ENCODE measurements around the gene NLK. TPM values are rescaled to one million over a fixed set of nuclear protein-coding genes. Genes with fewer than 3 reads are reported as not detected.

Gene NLK
- total RNA-seq, 1 experiment from 2014 or later: 14.9 TPM

DNA sequence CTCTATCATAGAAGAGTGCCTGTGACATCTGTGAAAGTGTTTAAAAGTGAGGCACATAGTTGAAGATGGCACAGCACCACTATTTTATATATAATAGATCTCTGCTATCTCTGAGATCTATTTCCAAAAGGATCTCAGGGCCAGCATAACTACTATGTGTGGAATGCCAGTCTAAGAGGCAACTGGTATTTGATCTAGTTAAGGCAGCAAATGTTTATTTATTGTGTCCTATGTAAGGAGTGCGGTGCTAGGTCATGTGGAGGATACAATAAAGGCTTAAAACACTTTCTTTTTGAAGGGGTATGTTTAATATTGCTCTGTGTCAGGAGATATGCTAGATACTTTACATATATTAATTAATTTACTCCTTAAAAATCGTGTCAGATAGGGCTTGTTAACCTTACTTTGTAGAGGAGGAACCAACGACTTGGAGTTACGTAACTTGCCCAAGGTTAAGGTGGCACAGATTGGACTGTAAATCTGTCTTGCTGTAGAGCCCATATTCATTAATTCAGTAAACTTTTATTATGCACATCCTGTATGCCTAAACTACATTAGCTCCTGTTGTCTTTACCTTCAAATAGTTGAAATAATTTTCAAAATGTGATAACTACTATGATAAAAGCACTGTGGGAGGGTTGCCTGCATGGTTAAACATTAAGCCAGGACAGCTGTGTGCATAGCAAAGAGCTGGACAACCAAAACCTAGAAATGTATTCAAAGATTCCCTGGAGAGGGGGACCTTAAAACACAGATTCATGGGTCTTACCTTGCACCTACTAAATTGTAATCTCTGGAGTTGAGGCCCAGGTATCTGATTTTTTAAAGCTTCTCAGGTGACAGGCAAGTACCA is 83.3 kb downstream of the NLK start:
- H4K20me1 ChIP-seq (ENCODE audit: low read length): no peaks in the 10 kb centered on the region
- no peak overlapping the region for H2AFZ ChIP-seq (ENCODE audit: low read length)
- H3K9me3 ChIP-seq (ENCODE audit: low read length): no peaks in the 10 kb centered on the region
- no peaks in the 10 kb centered on the region for H3K4me1 ChIP-seq (ENCODE audit: insufficient read depth, low read length)
- no peaks in the 10 kb centered on the region for H3K27me3 ChIP-seq (ENCODE audit: low read length)
- TF ChIP-seq EZH2 (IDR thresholded peaks at IDR 0.05; ENCODE audit: low read length, unreplicated experiment) (no peak), EZH2phosphoT487 (IDR thresholded peaks at IDR 0.05; ENCODE audit: borderline replicate concordance, low read length) (no peak)
- TF ChIP-seq, protein P1, sequence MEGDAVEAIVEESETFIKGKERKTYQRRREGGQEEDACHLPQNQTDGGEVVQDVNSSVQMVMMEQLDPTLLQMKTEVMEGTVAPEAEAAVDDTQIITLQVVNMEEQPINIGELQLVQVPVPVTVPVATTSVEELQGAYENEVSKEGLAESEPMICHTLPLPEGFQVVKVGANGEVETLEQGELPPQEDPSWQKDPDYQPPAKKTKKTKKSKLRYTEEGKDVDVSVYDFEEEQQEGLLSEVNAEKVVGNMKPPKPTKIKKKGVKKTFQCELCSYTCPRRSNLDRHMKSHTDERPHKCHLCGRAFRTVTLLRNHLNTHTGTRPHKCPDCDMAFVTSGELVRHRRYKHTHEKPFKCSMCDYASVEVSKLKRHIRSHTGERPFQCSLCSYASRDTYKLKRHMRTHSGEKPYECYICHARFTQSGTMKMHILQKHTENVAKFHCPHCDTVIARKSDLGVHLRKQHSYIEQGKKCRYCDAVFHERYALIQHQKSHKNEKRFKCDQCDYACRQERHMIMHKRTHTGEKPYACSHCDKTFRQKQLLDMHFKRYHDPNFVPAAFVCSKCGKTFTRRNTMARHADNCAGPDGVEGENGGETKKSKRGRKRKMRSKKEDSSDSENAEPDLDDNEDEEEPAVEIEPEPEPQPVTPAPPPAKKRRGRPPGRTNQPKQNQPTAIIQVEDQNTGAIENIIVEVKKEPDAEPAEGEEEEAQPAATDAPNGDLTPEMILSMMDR (conservative IDR thresholded peaks at IDR 0.05; ENCODE audit: low read depth, low read length): no peak
- intact Hi-C loops (cut with micrococcal nuclease): no loop called here
- no peak overlapping the region for H3K9ac ChIP-seq (ENCODE audit: low read length)
- H3K9me2 ChIP-seq (replicated peaks; ENCODE audit: low read length): no peaks in the 10 kb centered on the region
- no peaks in the 10 kb centered on the region for H3K36me3 ChIP-seq (ENCODE audit: low read depth, low read length)
- no peak for ATAC-seq
- BruUV-seq (replicated peaks): no TSS peak
- ChIA-PET POLR2A (ENCODE audit: unreplicated experiment) (no interaction called here), CTCF (no interaction called here)
- H3K79me2 ChIP-seq (ENCODE audit: low read length): no peaks in the 10 kb centered on the region
- H3K27ac ChIP-seq (ENCODE audit: low read length): no peak overlapping the region
- H3F3A ChIP-seq (ENCODE audit: low read length, unreplicated experiment): no peaks in the 10 kb centered on the region
- no peak overlapping the region for H3K4me2 ChIP-seq (ENCODE audit: low read length)
- no peak overlapping the region for H3K4me3 ChIP-seq (ENCODE audit: low read length)
- no peak for DNase-seq

DNA sequence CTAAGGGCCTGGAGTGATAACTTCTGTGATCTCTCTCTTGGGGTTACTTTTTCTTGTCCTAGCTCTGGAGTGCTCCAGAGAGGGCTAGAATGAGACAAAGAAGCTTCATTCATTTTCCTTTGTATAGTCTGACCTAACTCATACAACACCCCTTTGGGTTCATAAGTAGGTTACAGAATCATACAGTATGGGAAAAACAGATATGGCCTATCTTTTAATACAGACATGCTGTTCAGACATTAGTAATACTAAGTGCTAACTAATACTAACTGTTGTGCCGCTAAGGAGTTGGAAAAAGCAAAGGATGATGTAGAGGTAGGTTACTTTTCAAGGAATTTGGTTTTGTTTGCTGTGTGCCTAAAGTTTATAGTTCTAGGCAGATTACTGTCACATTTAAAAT is 84.7 kb downstream of the NLK start:
- Histone ChIP-seq H3K4me2 (ENCODE audit: low read length) (no peak overlapping the region), H3K4me1 (ENCODE audit: insufficient read depth, low read length) (no peaks in the 10 kb centered on the region), H3K9me3 (ENCODE audit: low read length) (no peaks in the 10 kb centered on the region), H3K9ac (ENCODE audit: low read length) (no peak overlapping the region), H3K9me2 (replicated peaks; ENCODE audit: low read length) (no peaks in the 10 kb centered on the region), H3F3A (ENCODE audit: low read length, unreplicated experiment) (no peaks in the 10 kb centered on the region), H3K79me2 (ENCODE audit: low read length) (no peaks in the 10 kb centered on the region), H3K36me3 (ENCODE audit: low read depth, low read length) (no peaks in the 10 kb centered on the region), H3K27ac (ENCODE audit: low read length) (no peak overlapping the region), H2AFZ (ENCODE audit: low read length) (no peak overlapping the region), H4K20me1 (ENCODE audit: low read length) (no peaks in the 10 kb centered on the region), H3K4me3 (ENCODE audit: low read length) (no peak overlapping the region), H3K27me3 (ENCODE audit: low read length) (no peaks in the 10 kb centered on the region)
- BruUV-seq (replicated peaks): no TSS peak
- no peak for TF ChIP-seq EZH2 (IDR thresholded peaks at IDR 0.05; ENCODE audit: low read length, unreplicated experiment)
- TF ChIP-seq EZH2phosphoT487 (IDR thresholded peaks at IDR 0.05; ENCODE audit: borderline replicate concordance, low read length): no peak
- TF ChIP-seq, protein P1 (conservative IDR thresholded peaks at IDR 0.05; ENCODE audit: low read depth, low read length): no peak
- intact Hi-C loops (cut with micrococcal nuclease): no loop called here
- no peak for ATAC-seq
- POLR2A ChIA-PET (ENCODE audit: unreplicated experiment): no interaction called here
- CTCF ChIA-PET: no interaction called here
- no peak for DNase-seq

DNA sequence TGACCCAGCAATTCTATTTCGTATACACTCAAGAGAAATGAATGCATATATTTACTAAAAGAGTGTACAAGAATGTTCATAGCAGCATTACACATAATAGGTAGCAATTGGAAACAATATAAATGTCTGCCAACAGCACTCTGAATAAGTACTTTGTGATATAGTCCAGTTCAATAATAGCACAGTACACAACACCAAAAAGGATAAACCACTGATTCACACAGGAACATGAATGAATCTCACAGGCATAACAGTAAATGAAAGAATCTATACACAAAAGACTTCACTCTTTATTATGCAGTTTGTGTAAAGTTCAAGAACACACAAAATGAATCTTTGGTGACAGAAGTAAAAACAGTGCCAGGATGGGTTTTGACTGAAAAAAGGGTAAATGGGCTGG is 86.3 kb downstream of the NLK start:
- Histone ChIP-seq H4K20me1 (ENCODE audit: low read length) (no peaks in the 10 kb centered on the region), H3K27me3 (ENCODE audit: low read length) (no peaks in the 10 kb centered on the region), H2AFZ (ENCODE audit: low read length) (no peak overlapping the region), H3K27ac (ENCODE audit: low read length) (no peak overlapping the region), H3K36me3 (ENCODE audit: low read depth, low read length) (no peaks in the 10 kb centered on the region), H3K79me2 (ENCODE audit: low read length) (no peaks in the 10 kb centered on the region), H3K4me3 (ENCODE audit: low read length) (no peak overlapping the region), H3K9me3 (ENCODE audit: low read length) (no peaks in the 10 kb centered on the region), H3F3A (ENCODE audit: low read length, unreplicated experiment) (no peaks in the 10 kb centered on the region), H3K9me2 (replicated peaks; ENCODE audit: low read length) (no peaks in the 10 kb centered on the region), H3K4me2 (ENCODE audit: low read length) (no peak overlapping the region), H3K9ac (ENCODE audit: low read length) (no peak overlapping the region), H3K4me1 (ENCODE audit: insufficient read depth, low read length) (peaks cover 12% of the 10 kb centered on the region)
- intact Hi-C loops (cut with micrococcal nuclease): no loop called here
- TF ChIP-seq EZH2phosphoT487 (IDR thresholded peaks at IDR 0.05; ENCODE audit: borderline replicate concordance, low read length): no peak
- TF ChIP-seq, protein P1 (conservative IDR thresholded peaks at IDR 0.05; ENCODE audit: low read depth, low read length): no peak
- TF ChIP-seq EZH2 (IDR thresholded peaks at IDR 0.05; ENCODE audit: low read length, unreplicated experiment): no peak
- ATAC-seq: no peak
- BruUV-seq (replicated peaks): no TSS peak
- ChIA-PET POLR2A (ENCODE audit: unreplicated experiment) (no interaction called here), CTCF (no interaction called here)
- no peak for DNase-seq
